Coronary artery (tissue), 2 donors: ENCODE data around the gene ORC1.

Experiments used
- DNase-seq: peaks from one replicate; pipeline ENCODE4 v3.0.0-alpha.2; 2017; ENCODE audit warnings: low spot score
- H3K27ac ChIP-seq, 2 donors: fragments of 200-600 bp; sonication (generic); one replicate each; pipeline ENCODE4 v1.5.1; 2016 to 2019
- H3K4me3 ChIP-seq: fragments of 200-600 bp; sonication (generic); 2 replicates; pipeline ENCODE4 v1.5.1; 2016; ENCODE audit warnings: mild to moderate bottlenecking, moderate library complexity
- CTCF ChIP-seq: fragments of 200-600 bp; sonication (generic); IDR thresholded peaks from one replicate; pipeline ENCODE4 v1.5.1; 2019; ENCODE audit warnings: antibody characterized with exemption

The ORC1 gene

GRCh38 chr1:52416811-52417210 is 12.6 kb upstream of the ORC1 start:
- H3K4me3 ChIP-seq = no peak overlapping the region
- no peak overlapping the region for H3K27ac ChIP-seq

GRCh38 chr1:52414942-52415341 is 10.7 kb upstream of the ORC1 start:
- no peak for DNase-seq
- TF ChIP-seq CTCF = no peak
- Histone ChIP-seq H3K4me3 (no peak overlapping the region), H3K27ac (no peak overlapping the region)

More at GRCh38 chr1:52416811-52417210, 12.6 kb upstream of the ORC1 start:
- no peak for DNase-seq
- no peak for TF ChIP-seq CTCF

GRCh38 chr1:52413410-52413989 is 9.3 kb upstream of the ORC1 start:
- DNase-seq = no peak
- Histone ChIP-seq H3K4me3 (no peak overlapping the region), H3K27ac (no peak overlapping the region)
- TF ChIP-seq CTCF = no peak

- Histone ChIP-seq H3K27ac (peak overlapping the region; percentile 84 to 85), H3K4me3 (peak overlapping the region; percentile 77)
- DNase-seq = no peak
- TF ChIP-seq CTCF = no peak
Observed at GRCh38 chr1:52404975-52405338, 734 bp upstream of the ORC1 start.

GRCh38 chr1:52403566-52404115 is 582 bp downstream of the ORC1 start:
- DNase-seq = no peak
- no peak for TF ChIP-seq CTCF
- Histone ChIP-seq H3K4me3 (peak overlapping the region; percentile 77), H3K27ac (peak overlapping the region in 1 of 2 donors; percentile 84)

- no peak for DNase-seq
- Histone ChIP-seq H3K4me3 (no peak overlapping the region), H3K27ac (no peak overlapping the region)
- TF ChIP-seq CTCF = no peak
Observed at GRCh38 chr1:52402860-52403240, 1.4 kb downstream of the ORC1 start.

- no peak for DNase-seq
- TF ChIP-seq CTCF = no peak
- Histone ChIP-seq H3K27ac (no peak overlapping the region), H3K4me3 (no peak overlapping the region)
Observed at GRCh38 chr1:52400131-52400530, 4.1 kb downstream of the ORC1 start.
